D721Med (cell line): ENCODE measurements around the gene POLR2F.
"Not testable (repeated sequence)": the region's sequence is repeated elsewhere in the genome, so short reads cannot be mapped to it uniquely, and the experiment has no call there.

ENCODE experiments used
- DNase-seq: peaks from one replicate; pipeline ENCODE4 v3.0.0; 2011; ENCODE audit warnings: low spot score; ENCODE audit not compliant: insufficient read length
- FAIRE-seq: peaks from 2 replicates; lab custom pipeline; 2011; peaks lifted over from hg19 to GRCh38; lab: Jason Lieb, UNC
- CTCF ChIP-seq: IDR thresholded peaks from 2 replicates; pipeline ENCODE4 v1.5.1; 2012; ENCODE audit warnings: mild to moderate bottlenecking, control low read depth; ENCODE audit not compliant: insufficient read depth; ENCODE audit errors: missing control alignments

Gene POLR2F

GRCh38 chr22:37943825-37944198 is 9.7 kb upstream of the POLR2F start:
- FAIRE-seq (no peak), DNase-seq (no peak)
- no peak for TF ChIP-seq CTCF

- FAIRE-seq, DNase-seq: not testable (repeated sequence)
Measured at GRCh38 chr22:37944423-37944822, 9.1 kb upstream of the POLR2F start.

DNA sequence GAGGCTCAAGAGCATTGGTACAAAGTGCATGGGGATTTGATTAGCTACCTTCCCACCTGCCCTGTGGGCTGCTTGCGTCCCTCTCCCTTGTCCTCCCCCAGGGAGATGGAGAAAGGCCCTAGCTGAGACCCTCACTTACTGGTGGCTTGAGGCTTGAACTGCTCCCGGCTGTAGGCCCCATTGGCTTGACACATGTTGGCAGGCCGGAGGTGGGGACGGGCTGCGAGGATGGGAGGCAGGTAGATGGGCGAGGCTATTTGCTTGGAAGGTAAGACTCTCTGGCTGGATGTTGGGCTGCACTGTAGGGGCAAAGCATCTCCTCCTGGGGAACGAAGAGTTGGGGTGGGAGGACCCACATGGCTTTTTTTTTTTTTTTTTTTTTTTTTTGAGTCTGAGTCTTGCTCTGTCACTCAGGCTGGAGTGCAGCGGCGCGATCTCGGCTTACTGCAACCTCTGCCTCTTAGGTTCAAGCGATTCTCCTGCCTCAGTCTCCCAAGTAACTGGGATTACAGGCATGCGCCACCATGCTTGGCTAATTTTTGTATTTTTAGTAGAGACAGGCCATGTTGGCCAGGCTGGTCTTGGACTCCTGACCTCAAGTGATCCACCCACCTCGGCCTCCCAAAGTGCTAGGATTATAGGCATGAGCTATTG is 6.2 kb upstream of the POLR2F start:
- FAIRE-seq, DNase-seq: not testable (repeated sequence)

GRCh38 chr22:37951305-37951704 is 2.2 kb upstream of the POLR2F start:
- DNase-seq (no peak), FAIRE-seq (no peak)
- TF ChIP-seq CTCF: no peak

- not testable (repeated sequence) for DNase-seq, FAIRE-seq
Measured at GRCh38 chr22:37952629-37953028, 870 bp upstream of the POLR2F start.

DNA sequence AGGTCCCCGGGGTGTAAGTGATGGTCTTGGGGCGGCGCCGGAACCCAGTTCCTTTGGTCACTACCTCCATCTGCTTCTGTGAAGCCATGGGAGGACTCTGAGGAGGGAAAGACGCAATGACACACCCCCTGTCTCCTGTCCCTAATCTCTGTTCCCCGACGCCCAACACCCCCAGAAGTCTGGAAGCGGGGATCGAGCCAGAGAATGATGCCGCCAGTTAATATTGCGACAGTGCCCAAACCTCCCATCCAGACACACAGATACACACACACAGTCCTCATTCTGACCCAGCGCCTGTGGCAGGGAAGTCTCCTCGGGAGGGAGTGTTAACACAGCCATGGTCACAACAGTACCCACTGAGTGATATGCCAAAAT is 450 bp upstream of the POLR2F start:
- FAIRE-seq: no peak
- no peak for DNase-seq
- no peak for TF ChIP-seq CTCF

DNA sequence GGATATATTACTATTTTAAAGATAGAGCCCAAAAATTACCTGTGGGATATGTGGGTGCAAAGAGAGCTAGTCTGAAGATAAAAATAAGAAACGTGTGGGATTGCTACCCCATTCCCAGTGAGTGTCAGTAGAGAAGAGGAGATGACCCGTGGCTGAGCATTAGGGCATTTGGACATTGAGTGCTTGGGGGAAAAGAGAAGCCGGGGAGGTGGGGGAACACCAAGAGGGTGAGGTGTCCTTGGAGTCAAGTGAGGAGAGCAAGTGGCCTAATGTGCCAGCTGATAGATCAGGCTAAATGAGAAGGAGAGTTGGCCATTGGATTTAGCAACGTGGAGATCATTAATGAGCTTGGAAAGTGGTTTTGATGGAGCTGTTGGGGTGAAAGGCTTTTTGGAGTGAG is 1.2 kb downstream of the POLR2F start:
- FAIRE-seq (no peak), DNase-seq (no peak)
- no peak for TF ChIP-seq CTCF

DNA sequence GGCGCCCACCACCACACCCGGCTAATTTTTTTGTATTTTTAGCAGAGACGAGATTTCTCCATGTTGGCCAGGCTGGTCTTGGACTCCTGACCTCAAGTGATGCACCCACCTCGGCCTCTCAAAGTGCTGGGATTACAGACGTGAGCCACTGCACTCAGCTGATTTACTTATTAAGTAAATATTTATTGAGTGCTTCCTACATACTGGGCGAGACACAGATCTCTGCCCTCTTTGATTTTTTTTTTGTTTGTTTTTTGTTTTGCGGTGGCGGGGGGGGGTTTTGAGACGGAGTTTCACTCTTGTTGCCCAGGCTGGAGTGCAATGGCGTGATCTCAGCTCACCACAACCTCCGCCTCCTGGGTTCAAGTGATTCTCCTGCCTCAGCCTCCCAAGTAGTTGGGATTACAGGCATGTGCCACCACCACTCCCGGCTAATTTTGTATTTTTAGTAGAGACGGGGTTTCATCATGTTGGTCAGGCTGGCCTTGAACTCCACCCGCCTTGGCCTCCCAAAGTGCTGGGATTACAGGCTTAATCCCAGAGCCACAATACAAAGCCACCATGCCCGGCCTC is 2.4 kb downstream of the POLR2F start:
- DNase-seq, FAIRE-seq: not testable (repeated sequence)

GRCh38 chr22:37957232-37957631 is 3.7 kb downstream of the POLR2F start:
- FAIRE-seq (no peak), DNase-seq (no peak)
- no peak for TF ChIP-seq CTCF
